GM21737 (cell line): ENCODE measurements around the gene MSH2.

Experiments used
- ATAC-seq: cut with Tn5 transposase; IDR thresholded peaks from one replicate; pipeline ENCODE4 v1.9.1; 2021; ENCODE audit warnings: mild to moderate bottlenecking, moderate library complexity; ENCODE audit not compliant: unreplicated experiment

MSH2 gene

DNA sequence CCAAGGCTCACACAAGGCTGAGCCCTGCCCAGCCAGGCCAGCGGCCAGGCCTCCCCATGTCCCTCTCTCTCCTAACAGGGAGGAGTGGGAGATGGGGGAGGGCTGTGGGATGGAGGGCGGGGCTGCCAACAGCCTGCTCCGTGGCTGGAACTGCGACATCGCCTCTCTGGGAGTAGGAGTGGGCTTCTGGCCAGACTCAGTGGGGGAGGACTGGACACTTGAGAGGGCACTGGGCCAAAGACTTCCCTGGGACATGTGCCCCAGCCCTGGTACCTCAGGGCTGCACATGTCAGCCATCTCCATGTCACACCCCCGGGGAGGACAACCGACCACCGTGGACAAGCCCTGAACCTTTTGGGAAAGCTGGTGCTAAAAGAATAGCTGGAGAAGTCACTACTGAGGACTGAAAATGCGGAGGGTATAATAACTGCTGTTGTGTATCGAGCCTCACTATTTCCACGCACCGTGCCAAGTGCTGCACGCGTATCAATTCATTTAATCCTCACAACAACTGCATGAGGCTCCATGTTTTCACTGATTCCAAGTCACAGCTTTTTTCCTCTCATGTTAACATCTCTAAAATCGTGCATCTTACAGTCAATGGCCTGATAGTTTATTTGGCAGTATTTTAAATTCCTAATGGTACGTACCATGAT lies 127.3 kb downstream of the MSH2 start:
- ATAC-seq: no peak

DNA sequence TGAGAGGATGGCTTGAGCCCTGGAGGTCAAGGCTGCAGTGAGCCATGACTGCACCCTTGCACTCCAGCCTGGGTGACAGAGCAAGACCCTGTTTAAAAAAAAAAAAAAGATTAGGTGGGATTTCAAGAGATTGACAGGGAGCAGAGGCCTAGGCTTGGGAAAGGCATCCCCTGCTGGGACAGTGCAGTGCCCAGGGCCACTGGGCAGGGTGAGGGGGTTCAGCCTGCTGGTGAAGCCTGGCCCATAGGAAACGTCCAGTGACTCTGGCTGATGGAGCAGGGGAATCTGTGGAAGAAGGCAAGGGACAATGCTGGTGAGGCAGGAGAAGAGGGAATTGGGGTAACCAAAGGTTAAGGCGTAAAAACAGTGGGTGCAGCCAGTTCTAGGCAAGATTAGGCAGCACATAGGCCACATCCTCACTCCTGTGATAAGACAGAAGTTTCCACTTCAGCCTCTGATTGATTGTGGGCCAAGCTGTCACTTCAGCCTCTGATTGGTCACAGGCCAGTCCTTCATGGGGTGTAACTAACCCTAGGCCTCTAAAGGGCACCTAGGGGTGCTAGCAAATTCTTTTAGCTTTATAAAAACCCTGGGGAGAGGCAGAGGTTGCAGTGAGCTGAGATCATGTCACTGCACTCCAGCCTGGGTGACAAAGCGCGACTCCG lies 128.6 kb downstream of the MSH2 start:
- no peak for ATAC-seq
